Body of pancreas (tissue), 4 donors: Measurements from ENCODE around the gene NBEA. TPM values are rescaled to one million over a fixed set of nuclear protein-coding genes. Genes with fewer than 3 reads are reported as not detected.

ENCODE experiments used
- ATAC-seq: fragments of 150-250 bp; one replicate; pipeline ENCODE4 v1.9.1; 2016
- DNase-seq, 4 donors: peaks; one replicate each; pipeline ENCODE4 v3.0.0-alpha.2; 2019
- H3K27ac ChIP-seq, 4 donors: fragments of 200-600 bp; sonication (generic); 1 replicate in 3 of 4; 2 replicates in 1 of 4; pipeline versions ENCODE4 v1.5.1 to v1.6.1; 2016 to 2019; ENCODE audit warnings: mild to moderate bottlenecking in 1 of 4, mixed read lengths in 1 of 4, moderate library complexity in 1 of 4
- H3K27me3 ChIP-seq, 2 donors: fragments of 200-600 bp; sonication (generic); one replicate each; pipeline ENCODE4 v1.6.0; 2016; ENCODE audit warnings: mild to moderate bottlenecking in 1 of 2
- H3K36me3 ChIP-seq, 2 donors: fragments of 200-600 bp; sonication (generic); replicated peaks in 1 of 2; 2 replicates each; pipeline ENCODE4 v1.5.1; 2016; ENCODE audit warnings: low read depth in 2 of 2; ENCODE audit not compliant: insufficient read depth in 1 of 2
- H3K4me1 ChIP-seq: fragments of 200-600 bp; sonication (generic); one replicate; pipeline ENCODE4 v1.6.0; 2016
- H3K4me3 ChIP-seq, 2 donors: fragments of 200-600 bp; sonication (generic); 1 replicate in 1 of 2; 2 replicates in 1 of 2; pipeline ENCODE4 v1.5.1; 2016 to 2019
- H3K9me3 ChIP-seq, 3 donors: fragments of 200-600 bp; sonication (generic); 1 replicate in 2 of 3; 2 replicates in 1 of 3; pipeline ENCODE4 v1.5.1; 2016
- POLR2A ChIP-seq, 3 donors: fragments of 450-650 bp; IDR thresholded peaks; one replicate each; pipeline ENCODE4 v1.6.1; 2016; ENCODE audit warnings: antibody characterized with exemption in 3 of 3, mild to moderate bottlenecking in 2 of 3
- WGBS, 2 donors: methylation state at CpG; one replicate each; pipeline ENCODE4 v1.1.5; 2017; 5-methylcytosine and 5-hydroxymethylcytosine counted together
- intact Hi-C: fragments of 100-400 bp; cut with DNase I; formaldehyde crosslinking; loops from one replicate; pipeline ENCODE4 v1.15.1; 2023
- total RNA-seq, 2 donors: library from RNA; depleted of rRNA; stranded (reverse); fragments of >200 nt; gene quantifications; one replicate each; pipeline ENCODE4 v1.1.0, GENCODE V29; 2016
- TF ChIP-seq, protein P1 (sequence below), 7 experiments: fragments of 450-650 bp in 4 of 7; fragments of 200-600 bp in 3 of 7; sonication (generic) in 3 of 7; IDR thresholded peaks; one replicate each; pipeline ENCODE4 v1.5.1; 2016 to 2019; ENCODE audit warnings: antibody characterized with exemption in 7 of 7

Gene NBEA
- total RNA-seq, 2 donors from 2014 or later, result 9.6 to 19.1 TPM

DNA sequence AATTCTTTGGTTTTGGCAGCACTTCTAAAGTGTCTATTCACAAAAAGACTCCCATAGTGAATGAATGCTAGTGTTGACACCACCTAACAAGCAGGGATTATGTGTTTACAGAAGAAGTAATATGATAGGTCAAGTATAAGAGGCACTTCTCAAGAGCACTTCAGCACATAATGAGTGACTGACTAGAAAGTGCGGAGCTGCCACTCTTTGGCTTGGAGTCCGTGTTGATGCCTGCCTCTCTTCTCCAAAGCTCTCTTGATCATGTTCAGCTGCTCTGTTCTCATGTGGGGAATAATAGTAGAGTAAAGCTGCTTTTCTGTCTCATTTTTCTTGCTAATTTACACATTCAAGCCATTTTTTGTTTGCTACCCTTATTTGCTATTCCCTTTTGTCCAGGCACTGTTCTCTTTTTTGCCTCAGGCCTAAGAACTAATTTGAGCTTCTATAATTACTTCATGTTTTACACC, 557.2 kb downstream of the NBEA start:
- TF ChIP-seq POLR2A (IDR thresholded peaks at IDR 0.05), result no peak
- TF ChIP-seq, protein P1, sequence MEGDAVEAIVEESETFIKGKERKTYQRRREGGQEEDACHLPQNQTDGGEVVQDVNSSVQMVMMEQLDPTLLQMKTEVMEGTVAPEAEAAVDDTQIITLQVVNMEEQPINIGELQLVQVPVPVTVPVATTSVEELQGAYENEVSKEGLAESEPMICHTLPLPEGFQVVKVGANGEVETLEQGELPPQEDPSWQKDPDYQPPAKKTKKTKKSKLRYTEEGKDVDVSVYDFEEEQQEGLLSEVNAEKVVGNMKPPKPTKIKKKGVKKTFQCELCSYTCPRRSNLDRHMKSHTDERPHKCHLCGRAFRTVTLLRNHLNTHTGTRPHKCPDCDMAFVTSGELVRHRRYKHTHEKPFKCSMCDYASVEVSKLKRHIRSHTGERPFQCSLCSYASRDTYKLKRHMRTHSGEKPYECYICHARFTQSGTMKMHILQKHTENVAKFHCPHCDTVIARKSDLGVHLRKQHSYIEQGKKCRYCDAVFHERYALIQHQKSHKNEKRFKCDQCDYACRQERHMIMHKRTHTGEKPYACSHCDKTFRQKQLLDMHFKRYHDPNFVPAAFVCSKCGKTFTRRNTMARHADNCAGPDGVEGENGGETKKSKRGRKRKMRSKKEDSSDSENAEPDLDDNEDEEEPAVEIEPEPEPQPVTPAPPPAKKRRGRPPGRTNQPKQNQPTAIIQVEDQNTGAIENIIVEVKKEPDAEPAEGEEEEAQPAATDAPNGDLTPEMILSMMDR (IDR thresholded peaks at IDR 0.05), result no peak
- Histone ChIP-seq H3K4me1 (no peaks in the 10 kb centered on the region), H3K4me3 (no peak overlapping the region), H3K27me3 (no peaks in the 10 kb centered on the region), H3K36me3 (no peaks in the 10 kb centered on the region), H3K9me3 (no peaks in the 10 kb centered on the region), H3K27ac (no peak overlapping the region)
- WGBS, 2 donors, result 88 to 96% methylated on average over 2 of the region's 2 CpGs
- ATAC-seq (no peak), DNase-seq (no peak)
- intact Hi-C loops, result no loop called here

DNA sequence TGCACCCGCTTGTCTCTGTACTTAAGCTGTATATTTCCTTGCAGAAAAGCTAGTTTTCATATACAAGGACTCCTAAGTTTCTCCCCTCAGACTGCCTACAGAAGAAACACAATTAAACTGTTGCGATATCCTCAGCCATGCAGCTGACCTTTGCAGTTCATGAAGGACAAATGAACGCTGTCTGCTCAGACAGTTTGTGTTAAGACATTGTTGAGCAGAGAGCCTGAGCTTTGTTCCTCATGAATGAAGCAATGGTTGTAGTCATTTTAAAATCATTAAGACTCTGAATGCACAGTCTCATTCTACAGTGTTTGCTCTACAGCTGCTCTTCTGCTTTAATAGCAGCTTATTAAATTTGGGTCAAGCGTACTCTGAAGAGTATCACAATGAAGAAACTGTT, 557.6 kb downstream of the NBEA start:
- ATAC-seq (no peak), DNase-seq (no peak)
- no peaks in the 10 kb centered on the region for H3K9me3 ChIP-seq
- no peak overlapping the region for H3K4me3 ChIP-seq
- TF ChIP-seq, protein P1 (IDR thresholded peaks at IDR 0.05), result no peak
- H3K27ac ChIP-seq, result no peak overlapping the region
- no peaks in the 10 kb centered on the region for H3K4me1 ChIP-seq
- WGBS, 2 donors, result 81 to 85% methylated on average over 4 of the region's 4 CpGs
- H3K36me3 ChIP-seq, result no peaks in the 10 kb centered on the region
- intact Hi-C loops, result no loop called here
- H3K27me3 ChIP-seq, result no peaks in the 10 kb centered on the region

- Histone ChIP-seq H3K4me1 (no peaks in the 10 kb centered on the region), H3K9me3 (no peaks in the 10 kb centered on the region), H3K27me3 (no peaks in the 10 kb centered on the region), H3K36me3 (no peaks in the 10 kb centered on the region), H3K4me3 (no peak overlapping the region), H3K27ac (no peak overlapping the region)
- DNase-seq, result no peak
- no peak for ATAC-seq
- intact Hi-C loops, result no loop called here
- TF ChIP-seq POLR2A (IDR thresholded peaks at IDR 0.05), result no peak
- TF ChIP-seq, protein P1 (IDR thresholded peaks at IDR 0.05), result no peak
- 67 to 80% methylated on average over 2 of the region's 2 CpGs for WGBS, 2 donors
Observed at GRCh38 chr13:35500144-35500543, 558.1 kb downstream of the NBEA start.

- no peak overlapping the region for H3K4me3 ChIP-seq
- intact Hi-C loops, result no loop called here
- no peaks in the 10 kb centered on the region for H3K27me3 ChIP-seq
- H3K36me3 ChIP-seq, result no peaks in the 10 kb centered on the region
- ATAC-seq (no peak), DNase-seq (no peak)
- no peaks in the 10 kb centered on the region for H3K4me1 ChIP-seq
- WGBS, 2 donors, result 68 to 72% methylated on average over 6 of the region's 6 CpGs
- no peaks in the 10 kb centered on the region for H3K9me3 ChIP-seq
- no peak overlapping the region for H3K27ac ChIP-seq
- TF ChIP-seq, protein P1 (IDR thresholded peaks at IDR 0.05), result no peak
- TF ChIP-seq POLR2A (IDR thresholded peaks at IDR 0.05), result no peak
Observed at GRCh38 chr13:35501661-35502235, 559.7 kb downstream of the NBEA start.

DNA sequence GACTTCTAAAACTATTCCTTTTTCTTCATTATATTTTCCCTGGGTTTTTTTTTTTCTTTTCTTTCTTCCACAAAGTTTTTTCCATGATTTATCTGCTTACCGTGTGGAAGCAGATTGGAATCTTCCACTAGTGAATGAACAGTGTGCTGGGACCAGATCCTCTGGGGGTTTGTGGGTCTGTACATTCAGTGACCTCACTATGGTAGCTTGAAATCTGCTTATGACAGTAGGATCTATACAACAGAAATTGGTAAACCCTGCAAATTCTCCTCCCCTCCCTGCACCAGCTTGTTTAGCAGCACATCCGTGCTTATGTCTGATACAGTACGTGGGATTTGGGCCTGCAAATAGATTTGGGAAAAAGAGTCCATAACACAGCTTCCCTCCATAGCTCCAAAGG, 560.4 kb downstream of the NBEA start:
- no peak for TF ChIP-seq POLR2A (IDR thresholded peaks at IDR 0.05)
- intact Hi-C loops, result no loop called here
- no peaks in the 10 kb centered on the region for H3K4me1 ChIP-seq
- WGBS, 2 donors, result 63 to 65% methylated on average over 3 of the region's 3 CpGs
- H3K27me3 ChIP-seq, result no peaks in the 10 kb centered on the region
- ATAC-seq, result no peak
- H3K4me3 ChIP-seq, result no peak overlapping the region
- H3K36me3 ChIP-seq, result no peaks in the 10 kb centered on the region
- DNase-seq, result no peak
- H3K27ac ChIP-seq, result no peak overlapping the region
- no peaks in the 10 kb centered on the region for H3K9me3 ChIP-seq
